ENCODE results near the gene NLRC5.

Gene NLRC5

GRCh38 chr16:57128771-57129389 lies 139.5 kb downstream of the NLRC5 start:
- no peak overlapping the region for H3K4me3 ChIP-seq
- H3K27ac ChIP-seq, result peak overlapping the region in 7 of 21 experiments; percentile 27 to 83 (median 65)

- peak overlapping the region in 5 of 21 experiments; percentile 4 to 65 (median 44) for H3K27ac ChIP-seq
- H3K4me3 ChIP-seq, result no peak overlapping the region
Measured at GRCh38 chr16:57130950-57131321, 141.6 kb downstream of the NLRC5 start.

DNA sequence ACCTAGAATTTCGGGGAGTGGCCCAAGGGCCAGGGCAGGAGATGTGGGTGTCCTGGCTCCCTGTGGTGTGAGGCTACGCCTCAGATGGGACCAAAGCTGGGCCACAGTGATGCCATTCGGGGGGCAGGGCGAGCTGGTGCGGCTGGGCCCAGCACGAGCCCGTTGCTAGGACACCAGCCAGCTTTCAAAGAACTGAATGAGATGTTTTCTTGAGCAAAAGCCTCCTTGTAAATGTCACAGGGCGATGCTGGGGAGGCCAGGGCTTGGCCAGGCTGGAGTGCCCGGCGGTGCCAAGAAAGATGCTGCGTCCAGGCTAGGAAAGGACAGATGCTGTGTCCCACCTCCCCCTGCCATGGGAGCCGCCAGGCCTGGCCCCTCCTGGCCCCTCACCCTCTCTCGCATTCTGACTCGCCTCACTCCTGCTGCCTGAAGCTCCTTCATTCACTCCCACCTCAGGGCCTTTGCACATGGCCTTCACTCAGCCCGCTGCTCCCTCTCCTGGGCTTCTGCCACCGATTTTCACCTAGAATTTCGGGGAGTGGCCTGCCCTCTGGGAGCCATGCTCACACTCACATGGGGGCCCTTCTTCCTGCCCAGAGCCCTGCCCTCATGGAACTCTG lies 142.1 kb downstream of the NLRC5 start:
- no peak overlapping the region for H3K4me3 ChIP-seq
- H3K27ac ChIP-seq, result peak overlapping the region in 4 of 21 experiments; percentile 8 to 81 (median 62)

GRCh38 chr16:57132470-57132869 lies 143.1 kb downstream of the NLRC5 start:
- no peak overlapping the region for H3K4me3 ChIP-seq
- H3K27ac ChIP-seq, result peak overlapping the region in 8 of 21 experiments; percentile 9 to 81 (median 46)

- H3K27ac ChIP-seq, result peak overlapping the region in 10 of 21 experiments; percentile 9 to 81 (median 47)
- H3K4me3 ChIP-seq, result no peak overlapping the region
Measured at GRCh38 chr16:57133031-57133430, 143.7 kb downstream of the NLRC5 start.
